ENCODE measurements around the gene RBM17. TPM values are rescaled to one million over a fixed set of nuclear protein-coding genes. Genes with fewer than 3 reads are reported as not detected.

RBM17 gene
- total RNA-seq, 1 experiment from 2014 or later, result 129 TPM

GRCh38 chr10:6121146-6121545, 32.3 kb downstream of the RBM17 start:
- ChIA-PET CTCF (no interaction called here), POLR2A (no interaction called here), RAD21 (ENCODE audit: low non-redundant PET in 1 of 2, low total read pairs in 2 of 2, uncharacterized antibody in 2 of 2, unreplicated experiment in 2 of 2) (no interaction called here)
- Histone ChIP-seq H3K27ac (ENCODE audit: low read depth, low read length) (no peak overlapping the region), H2AFZ (ENCODE audit: low read depth, low read length, poor library complexity, severe bottlenecking) (no peak overlapping the region), H3K9me3 (ENCODE audit: control insufficient read depth in 1 of 2, insufficient read depth in 1 of 2, low read depth in 1 of 2, low read length in 2 of 2) (no peaks in the 10 kb centered on the region), H3K9me2 (ENCODE audit: insufficient read depth) (no peaks in the 10 kb centered on the region), H3K4me1 (ENCODE audit: control insufficient read depth in 1 of 2, insufficient read depth in 2 of 2, low read length in 2 of 2) (no peaks in the 10 kb centered on the region; a peak in 1 of 4 replicates), H3K4me3 (replicated peaks in 1 of 2; ENCODE audit: low read depth in 1 of 2, low read length in 2 of 2) (no peak overlapping the region), H3K36me3 (ENCODE audit: control insufficient read depth in 1 of 2, insufficient read depth in 2 of 2, low read length in 2 of 2) (peaks cover 3 to 7% of the 10 kb centered on the region in 2 experiments; a peak in 1 of 4 replicates), H3K27me3 (ENCODE audit: insufficient read depth, low read length) (no peaks in the 10 kb centered on the region), H3K4me2 (ENCODE audit: low read length) (no peak overlapping the region), H4K20me1 (ENCODE audit: insufficient read depth) (peaks cover 3% of the 10 kb centered on the region; the same call in 1 of the 2 replicates), H3K79me2 (ENCODE audit: insufficient read depth, low read length) (no peaks in the 10 kb centered on the region), H3K9ac (ENCODE audit: low read length) (no peak overlapping the region)
- TF ChIP-seq POLR2AphosphoS5 (IDR thresholded peaks at IDR 0.05; ENCODE audit: low read depth, low read length) (no peak), SIN3A (IDR thresholded peaks at IDR 0.05; ENCODE audit: low read depth) (no peak), CEBPB (IDR thresholded peaks at IDR 0.05; ENCODE audit: low read depth) (no peak), TCF7L2 (IDR thresholded peaks at IDR 0.05; ENCODE audit: borderline replicate concordance, extremely low read depth, insufficient read depth, insufficient read length) (no peak), EZH2 (IDR thresholded peaks at IDR 0.05) (no peak), EGR1 (IDR thresholded peaks at IDR 0.05; ENCODE audit: low read depth) (no peak)
- TF ChIP-seq, protein P1, sequence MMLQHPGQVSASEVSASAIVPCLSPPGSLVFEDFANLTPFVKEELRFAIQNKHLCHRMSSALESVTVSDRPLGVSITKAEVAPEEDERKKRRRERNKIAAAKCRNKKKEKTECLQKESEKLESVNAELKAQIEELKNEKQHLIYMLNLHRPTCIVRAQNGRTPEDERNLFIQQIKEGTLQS (IDR thresholded peaks at IDR 0.05), result no peak
- TF ChIP-seq, protein P2, sequence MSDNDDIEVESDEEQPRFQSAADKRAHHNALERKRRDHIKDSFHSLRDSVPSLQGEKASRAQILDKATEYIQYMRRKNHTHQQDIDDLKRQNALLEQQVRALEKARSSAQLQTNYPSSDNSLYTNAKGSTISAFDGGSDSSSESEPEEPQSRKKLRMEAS (IDR thresholded peaks at IDR 0.05), result no peak
- intact Hi-C loops (cut with micrococcal nuclease), result no loop called here
- no TSS peak for BruUV-seq (replicated peaks)
- DNase-seq (ENCODE audit: low read depth, low spot score), result no peak
- ATAC-seq, result no peak

- ChIA-PET CTCF (interaction anchor here (0.6 kb wide), 1 partner anchor 16 kb away, joined by 4 read pairs; no protein-coding TSS in a partner anchor), RAD21 (ENCODE audit: low non-redundant PET in 1 of 2, low total read pairs in 2 of 2, uncharacterized antibody in 2 of 2, unreplicated experiment in 2 of 2) (no interaction called here), POLR2A (no interaction called here)
- Histone ChIP-seq H3K9me3 (ENCODE audit: control insufficient read depth in 1 of 2, insufficient read depth in 1 of 2, low read depth in 1 of 2, low read length in 2 of 2) (no peaks in the 10 kb centered on the region), H4K20me1 (ENCODE audit: insufficient read depth) (no peaks in the 10 kb centered on the region), H3K4me3 (replicated peaks in 1 of 2; ENCODE audit: low read depth in 1 of 2, low read length in 2 of 2) (no peak overlapping the region), H3K27me3 (ENCODE audit: insufficient read depth, low read length) (no peaks in the 10 kb centered on the region), H3K79me2 (ENCODE audit: insufficient read depth, low read length) (no peaks in the 10 kb centered on the region), H3K9me2 (ENCODE audit: insufficient read depth) (no peaks in the 10 kb centered on the region), H3K27ac (ENCODE audit: low read depth, low read length) (no peak overlapping the region), H3K4me2 (ENCODE audit: low read length) (no peak overlapping the region), H3K9ac (ENCODE audit: low read length) (no peak overlapping the region), H3K4me1 (ENCODE audit: control insufficient read depth in 1 of 2, insufficient read depth in 2 of 2, low read length in 2 of 2) (no peaks in the 10 kb centered on the region; a peak in 1 of 4 replicates), H2AFZ (ENCODE audit: low read depth, low read length, poor library complexity, severe bottlenecking) (no peak overlapping the region), H3K36me3 (ENCODE audit: control insufficient read depth in 1 of 2, insufficient read depth in 2 of 2, low read length in 2 of 2) (no peaks in the 10 kb centered on the region)
- ATAC-seq (no peak), DNase-seq (ENCODE audit: low read depth, low spot score) (no peak)
- BruUV-seq (replicated peaks), result no TSS peak
- intact Hi-C loops (cut with micrococcal nuclease), result no loop called here
- TF ChIP-seq FOSL1 (IDR thresholded peaks at IDR 0.05; ENCODE audit: low read depth), result no peak
- TF ChIP-seq EZH2phosphoT487 (IDR thresholded peaks at IDR 0.05; ENCODE audit: borderline replicate concordance), result no peak
- TF ChIP-seq ELF1 (IDR thresholded peaks at IDR 0.05; ENCODE audit: borderline replicate concordance, low read depth), result no peak
- no peak for TF ChIP-seq POLR2AphosphoS5 (IDR thresholded peaks at IDR 0.05; ENCODE audit: low read depth, low read length)
- TF ChIP-seq POLR2A (IDR thresholded peaks at IDR 0.05; ENCODE audit: borderline replicate concordance, extremely low read depth, insufficient read depth, insufficient read length), result no peak
- TF ChIP-seq YY1 (IDR thresholded peaks at IDR 0.05; ENCODE audit: extremely low read depth, insufficient replicate concordance, low read depth, low read length), result no peak
- TF ChIP-seq SP1 (IDR thresholded peaks at IDR 0.05; ENCODE audit: low read depth), result no peak
- no peak for TF ChIP-seq ZFX (IDR thresholded peaks at IDR 0.05)
- TF ChIP-seq CBX3 (IDR thresholded peaks at IDR 0.05; ENCODE audit: low read depth), result no peak
- no peak for TF ChIP-seq EZH2 (IDR thresholded peaks at IDR 0.05)
- no peak for TF ChIP-seq ZNF274 (IDR thresholded peaks at IDR 0.05; ENCODE audit: low read depth, low read length)
- TF ChIP-seq, protein P1 (IDR thresholded peaks at IDR 0.05), result no peak
- no peak for TF ChIP-seq CTCF (IDR thresholded peaks at IDR 0.05 in 2 of 3, conservative IDR thresholded peaks at IDR 0.05 in 1 of 3; ENCODE audit: borderline replicate concordance in 1 of 3, insufficient read depth in 1 of 3, low read depth in 2 of 3, low read length in 2 of 3)
- TF ChIP-seq JUND (IDR thresholded peaks at IDR 0.05), result no peak
- TF ChIP-seq, protein P2 (IDR thresholded peaks at IDR 0.05), result no peak
Observed at GRCh38 chr10:6123532-6123931, 34.7 kb downstream of the RBM17 start.

Measured in HCT116 (cell line).